WTC11 (cell line): ENCODE data around the gene HDAC10.

Experiments
- CREB1 ChIP-seq: sonication (generic); formaldehyde crosslinking; IDR thresholded peaks from 2 replicates; pipeline ENCODE4 v1.8.0; 2023; ENCODE audit warnings: mild to moderate bottlenecking, missing genetic modification reagents
- MXD4 ChIP-seq: fragments of 250-450 bp; sonication (Bioruptor Pico); IDR thresholded peaks from 2 replicates; pipeline ENCODE4 v1.8.0; 2021; ENCODE audit warnings: mild to moderate bottlenecking, moderate library complexity, borderline replicate concordance
- TF ChIP-seq, protein P1 (sequence below): fragments of 200-600 bp; IDR thresholded peaks from 2 replicates; pipeline ENCODE4 v1.8.0; 2022; ENCODE audit warnings: antibody characterized with exemption

DNA sequence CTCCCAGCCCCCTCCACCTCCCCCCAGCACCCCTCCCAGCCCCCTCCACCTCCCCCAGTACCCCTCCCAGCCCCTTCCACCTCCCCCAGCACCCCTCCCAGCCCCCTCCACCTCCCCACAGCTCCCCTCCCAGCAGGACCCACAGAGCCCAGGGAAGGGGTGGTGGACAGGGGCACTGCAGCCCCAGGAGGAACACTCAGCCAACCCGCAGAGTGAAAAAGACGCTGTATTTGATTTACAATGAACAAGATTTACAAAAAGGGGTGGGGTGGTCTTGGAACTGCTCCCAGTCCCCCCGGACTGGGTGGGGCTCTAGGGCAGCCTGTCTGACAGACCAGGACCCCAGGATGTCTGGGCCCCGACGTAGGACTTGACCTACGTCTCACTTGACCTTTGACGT lies 23.7 kb upstream of the HDAC10 start:
- TF ChIP-seq, protein P1, sequence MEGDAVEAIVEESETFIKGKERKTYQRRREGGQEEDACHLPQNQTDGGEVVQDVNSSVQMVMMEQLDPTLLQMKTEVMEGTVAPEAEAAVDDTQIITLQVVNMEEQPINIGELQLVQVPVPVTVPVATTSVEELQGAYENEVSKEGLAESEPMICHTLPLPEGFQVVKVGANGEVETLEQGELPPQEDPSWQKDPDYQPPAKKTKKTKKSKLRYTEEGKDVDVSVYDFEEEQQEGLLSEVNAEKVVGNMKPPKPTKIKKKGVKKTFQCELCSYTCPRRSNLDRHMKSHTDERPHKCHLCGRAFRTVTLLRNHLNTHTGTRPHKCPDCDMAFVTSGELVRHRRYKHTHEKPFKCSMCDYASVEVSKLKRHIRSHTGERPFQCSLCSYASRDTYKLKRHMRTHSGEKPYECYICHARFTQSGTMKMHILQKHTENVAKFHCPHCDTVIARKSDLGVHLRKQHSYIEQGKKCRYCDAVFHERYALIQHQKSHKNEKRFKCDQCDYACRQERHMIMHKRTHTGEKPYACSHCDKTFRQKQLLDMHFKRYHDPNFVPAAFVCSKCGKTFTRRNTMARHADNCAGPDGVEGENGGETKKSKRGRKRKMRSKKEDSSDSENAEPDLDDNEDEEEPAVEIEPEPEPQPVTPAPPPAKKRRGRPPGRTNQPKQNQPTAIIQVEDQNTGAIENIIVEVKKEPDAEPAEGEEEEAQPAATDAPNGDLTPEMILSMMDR: no peak
- TF ChIP-seq MXD4 (CRISPR knock-in tag) (no peak), CREB1 (CRISPR knock-in tag) (no peak)
